GM23248 (cell line): ENCODE measurements around the gene NRG3.

Experiments
- EZH2 ChIP-seq: fragments of 200-600 bp; sonication (generic); IDR thresholded peaks from 2 replicates; pipeline ENCODE4 v1.6.1; 2018; ENCODE audit warnings: antibody characterized with exemption, mild to moderate bottlenecking; ENCODE audit not compliant: insufficient read depth, poor library complexity, severe bottlenecking
- EZH2phosphoT487 ChIP-seq: fragments of 200-600 bp; sonication (generic); IDR thresholded peaks from 2 replicates; pipeline ENCODE4 v1.6.1; 2018; ENCODE audit warnings: antibody characterized with exemption, moderate library complexity, mild to moderate bottlenecking, low read depth; ENCODE audit not compliant: insufficient read depth

- TF ChIP-seq EZH2 (no peak), EZH2phosphoT487 (no peak)
Observed at GRCh38 chr10:82497439-82497838, 622.4 kb downstream of the NRG3 start.
